Type B pancreatic cell (in vitro differentiated cells): Measurements from ENCODE around the gene NXPH3. TPM values are rescaled to one million over a fixed set of nuclear protein-coding genes. Genes with fewer than 3 reads are reported as not detected.

ENCODE experiments used
- DNase-seq: peaks from one replicate; pipeline ENCODE4 v3.0.0; 2021; ENCODE audit warnings: mixed read lengths; ENCODE audit not compliant: unreplicated experiment; ENCODE audit errors: extremely low spot score
- H3K27ac Mint-ChIP-seq: 2 replicates; pipeline ENCODE4 v1.8.0; 2021; ENCODE audit warnings: mild to moderate bottlenecking, mixed read lengths
- H3K27me3 Mint-ChIP-seq: 2 replicates; pipeline ENCODE4 v1.8.0; 2021; ENCODE audit warnings: mixed read lengths
- H3K36me3 Mint-ChIP-seq: 2 replicates; pipeline ENCODE4 v1.8.0; 2021; ENCODE audit warnings: mixed read lengths
- H3K4me1 Mint-ChIP-seq: one replicate; pipeline ENCODE4 v1.8.0; 2021; ENCODE audit warnings: mixed read lengths; ENCODE audit not compliant: unreplicated experiment
- H3K4me3 Mint-ChIP-seq: 2 replicates; pipeline ENCODE4 v1.8.0; 2021; ENCODE audit warnings: mild to moderate bottlenecking, mixed read lengths
- H3K9me3 Mint-ChIP-seq: 2 replicates; pipeline ENCODE4 v1.8.0; 2021; ENCODE audit warnings: mixed read lengths
- CTCF ChIP-seq: fragments of 200-600 bp; sonication (generic); conservative IDR thresholded peaks from 2 replicates; pipeline ENCODE4 v1.5.0; 2021; ENCODE audit warnings: antibody characterized with exemption, mild to moderate bottlenecking
- total RNA-seq: library from RNA; stranded (reverse); gene quantifications from 2 replicates; pipeline ENCODE4 v1.2.1, GENCODE V29; 2021; ENCODE audit warnings: low replicate concordance

NXPH3 gene
- total RNA-seq, 1 donor from 2014 or later: 0.46 TPM

GRCh38 chr17:49630113-49630900, 54.6 kb downstream of the NXPH3 start:
- no peak overlapping the region for H3K4me3 Mint-ChIP-seq
- H3K27ac Mint-ChIP-seq: no peak overlapping the region
- H3K36me3 Mint-ChIP-seq: peaks cover 3% of the 10 kb centered on the region
- no peak for TF ChIP-seq CTCF
- no peaks in the 10 kb centered on the region for H3K27me3 Mint-ChIP-seq
- H3K9me3 Mint-ChIP-seq: no peaks in the 10 kb centered on the region
- peaks cover 38% of the 10 kb centered on the region for H3K4me1 Mint-ChIP-seq
- DNase-seq: no peak

GRCh38 chr17:49631496-49631895, 55.8 kb downstream of the NXPH3 start:
- no peak for DNase-seq
- peaks cover 3% of the 10 kb centered on the region for H3K36me3 Mint-ChIP-seq
- no peak overlapping the region for H3K27ac Mint-ChIP-seq
- no peak overlapping the region for H3K4me3 Mint-ChIP-seq
- H3K4me1 Mint-ChIP-seq: peaks cover 38% of the 10 kb centered on the region
- TF ChIP-seq CTCF: no peak
- no peaks in the 10 kb centered on the region for H3K27me3 Mint-ChIP-seq
- no peaks in the 10 kb centered on the region for H3K9me3 Mint-ChIP-seq

Other genes with a start within 250 kb of the NXPH3 start
- gene ZNF652, start 213.6 kb upstream of the NXPH3 start, total RNA-seq: 39.6 and 42.3 TPM in 2 replicates
- gene PHB1, start 161.0 kb upstream of the NXPH3 start, total RNA-seq: 231 and 270 TPM in 2 replicates
- gene NGFR, start 80.6 kb upstream of the NXPH3 start, total RNA-seq: 2.1 and 41.3 TPM in 2 replicates
- 50.5 and 67.7 TPM in 2 replicates for gene SPOP, start 102.2 kb downstream of the NXPH3 start, total RNA-seq
- gene SLC35B1, start 132.1 kb downstream of the NXPH3 start, total RNA-seq: 65.2 and 71.7 TPM in 2 replicates
- 8.4 and 13.0 TPM in 2 replicates for gene FAM117A, start 188.3 kb downstream of the NXPH3 start, total RNA-seq
- gene KAT7, start 212.8 kb downstream of the NXPH3 start, total RNA-seq: 49.0 and 64.0 TPM in 2 replicates